SK-N-SH treated with all-trans-retinoic acid at 6 μM for 48 hours (cell line): ENCODE data around the gene TMEM91.

Source experiments
- ATAC-seq: fragments of 200-7000 bp; cut with Tn5 transposase; 3 replicates; pipeline ENCODE4 v1.9.1; 2020; ENCODE audit warnings: mild to moderate bottlenecking, moderate library complexity
- ARNTL ChIP-seq: fragments of 450-650 bp; formaldehyde crosslinking; IDR thresholded peaks from 2 replicates; pipeline ENCODE4 v1.5.0; 2020; ENCODE audit warnings: low read depth, mild to moderate bottlenecking, moderate library complexity, borderline replicate concordance
- BACH2 ChIP-seq: fragments of 250-450 bp; sonication (Bioruptor Pico); IDR thresholded peaks from 2 replicates; pipeline ENCODE4 v1.9.0; 2021; ENCODE audit warnings: mild to moderate bottlenecking, borderline replicate concordance
- CSDC2 ChIP-seq: fragments of 250-450 bp; sonication (Bioruptor Pico); IDR thresholded peaks from 2 replicates; pipeline ENCODE4 v1.5.0; 2020; ENCODE audit warnings: mild to moderate bottlenecking, moderate library complexity
- ESRRG ChIP-seq: fragments of 250-450 bp; sonication (Bioruptor Pico); IDR thresholded peaks from 2 replicates; pipeline ENCODE4 v1.6.1; 2021; ENCODE audit warnings: mild to moderate bottlenecking
- GLIS3 ChIP-seq: fragments of 250-450 bp; sonication (Bioruptor Pico); IDR thresholded peaks from 2 replicates; pipeline ENCODE4 v1.5.0; 2020; ENCODE audit warnings: mild to moderate bottlenecking, moderate library complexity
- ISL1 ChIP-seq: fragments of 250-450 bp; sonication (Bioruptor Pico); IDR thresholded peaks from 2 replicates; pipeline ENCODE4 v2.1.2; 2022; ENCODE audit warnings: mild to moderate bottlenecking, moderate library complexity
- OSR1 ChIP-seq: fragments of 250-450 bp; sonication (Bioruptor Pico); IDR thresholded peaks from 2 replicates; pipeline ENCODE4 v1.8.0; 2022; ENCODE audit warnings: moderate library complexity, mild to moderate bottlenecking, inconsistent platforms
- PATZ1 ChIP-seq: fragments of 250-450 bp; sonication (Bioruptor Pico); IDR thresholded peaks from 2 replicates; pipeline ENCODE4 v1.8.0; 2020; ENCODE audit warnings: mild to moderate bottlenecking, moderate library complexity, borderline replicate concordance
- POU6F1 ChIP-seq: fragments of 250-450 bp; sonication (Bioruptor Pico); IDR thresholded peaks from 2 replicates; pipeline ENCODE4 v1.8.0; 2021; ENCODE audit warnings: low read depth, mild to moderate bottlenecking, moderate library complexity, borderline replicate concordance
- PPARA ChIP-seq: fragments of 250-450 bp; sonication (Bioruptor Pico); IDR thresholded peaks from 2 replicates; pipeline ENCODE4 v1.5.0; 2020; ENCODE audit warnings: mild to moderate bottlenecking, borderline replicate concordance
- RARB ChIP-seq: fragments of 250-450 bp; sonication (Bioruptor Pico); IDR thresholded peaks from 2 replicates; pipeline ENCODE4 v1.8.0; 2021; ENCODE audit warnings: mild to moderate bottlenecking, moderate library complexity
- SNAI2 ChIP-seq: fragments of 250-450 bp; sonication (Bioruptor Pico); IDR thresholded peaks from 2 replicates; pipeline ENCODE4 v1.5.0; 2020; ENCODE audit warnings: mild to moderate bottlenecking, moderate library complexity
- TCF4 ChIP-seq: fragments of 250-450 bp; sonication (Bioruptor Pico); IDR thresholded peaks from 2 replicates; pipeline ENCODE4 v1.8.0; 2021; ENCODE audit warnings: mild to moderate bottlenecking, moderate library complexity, borderline replicate concordance
- TOX ChIP-seq: fragments of 250-450 bp; sonication (Bioruptor Pico); IDR thresholded peaks from 2 replicates; pipeline ENCODE4 v1.8.0; 2021; ENCODE audit warnings: mild to moderate bottlenecking, moderate library complexity, borderline replicate concordance
- TSHZ2 ChIP-seq: fragments of 250-450 bp; sonication (Bioruptor Pico); IDR thresholded peaks from 2 replicates; pipeline ENCODE4 v1.5.0; 2020; ENCODE audit warnings: mild to moderate bottlenecking, moderate library complexity
- ZC3H10 ChIP-seq: fragments of 250-450 bp; sonication (Bioruptor Pico); IDR thresholded peaks from 2 replicates; pipeline ENCODE4 v1.5.1; 2021; ENCODE audit warnings: mild to moderate bottlenecking, moderate library complexity
- ZFP3 ChIP-seq: fragments of 250-450 bp; sonication (Bioruptor Pico); IDR thresholded peaks from 2 replicates; pipeline ENCODE4 v1.5.0; 2020; ENCODE audit warnings: mild to moderate bottlenecking, moderate library complexity
- ZFP30 ChIP-seq: fragments of 450-650 bp; formaldehyde crosslinking; IDR thresholded peaks from 2 replicates; pipeline ENCODE4 v1.5.0; 2022; ENCODE audit warnings: mild to moderate bottlenecking, moderate library complexity
- ZNF565 ChIP-seq: fragments of 450-650 bp; formaldehyde crosslinking; conservative IDR thresholded peaks from 2 replicates; pipeline ENCODE4 v1.5.0; 2020; ENCODE audit warnings: low read depth, mild to moderate bottlenecking, moderate library complexity
- ZNF70 ChIP-seq: fragments of 450-650 bp; formaldehyde crosslinking; IDR thresholded peaks from 2 replicates; pipeline ENCODE4 v1.5.0; 2020; ENCODE audit warnings: mild to moderate bottlenecking, moderate library complexity
- ZNF8 ChIP-seq: fragments of 450-650 bp; formaldehyde crosslinking; IDR thresholded peaks from 2 replicates; pipeline ENCODE4 v1.5.0; 2020; ENCODE audit warnings: mild to moderate bottlenecking, moderate library complexity
- TF ChIP-seq, protein P1 (sequence below): fragments of 250-450 bp; sonication (Bioruptor Pico); IDR thresholded peaks from 2 replicates; pipeline ENCODE4 v1.5.1; 2021; ENCODE audit warnings: mild to moderate bottlenecking, moderate library complexity

Gene TMEM91

GRCh38 chr19:41391618-41392017 is 15.3 kb downstream of the TMEM91 start:
- TF ChIP-seq, protein P1, sequence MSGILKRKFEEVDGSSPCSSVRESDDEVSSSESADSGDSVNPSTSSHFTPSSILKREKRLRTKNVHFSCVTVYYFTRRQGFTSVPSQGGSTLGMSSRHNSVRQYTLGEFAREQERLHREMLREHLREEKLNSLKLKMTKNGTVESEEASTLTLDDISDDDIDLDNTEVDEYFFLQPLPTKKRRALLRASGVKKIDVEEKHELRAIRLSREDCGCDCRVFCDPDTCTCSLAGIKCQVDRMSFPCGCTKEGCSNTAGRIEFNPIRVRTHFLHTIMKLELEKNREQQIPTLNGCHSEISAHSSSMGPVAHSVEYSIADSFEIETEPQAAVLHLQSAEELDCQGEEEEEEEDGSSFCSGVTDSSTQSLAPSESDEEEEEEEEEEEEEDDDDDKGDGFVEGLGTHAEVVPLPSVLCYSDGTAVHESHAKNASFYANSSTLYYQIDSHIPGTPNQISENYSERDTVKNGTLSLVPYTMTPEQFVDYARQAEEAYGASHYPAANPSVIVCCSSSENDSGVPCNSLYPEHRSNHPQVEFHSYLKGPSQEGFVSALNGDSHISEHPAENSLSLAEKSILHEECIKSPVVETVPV = no peak
- TF ChIP-seq CSDC2 (CRISPR knock-in tag) (no peak), TOX (CRISPR knock-in tag) (no peak), ZNF565 (CRISPR knock-in tag) (no peak), ZFP30 (no peak), ZNF8 (CRISPR knock-in tag) (no peak), POU6F1 (CRISPR knock-in tag) (no peak), ARNTL (CRISPR knock-in tag) (no peak), RARB (CRISPR knock-in tag) (no peak), OSR1 (CRISPR knock-in tag) (no peak)
- ATAC-seq = no peak

- no peak for TF ChIP-seq TSHZ2 (CRISPR knock-in tag)
- no peak for TF ChIP-seq PPARA
- TF ChIP-seq TOX (CRISPR knock-in tag) = no peak
- TF ChIP-seq ISL1 (CRISPR knock-in tag) = no peak
- TF ChIP-seq TCF4 (CRISPR knock-in tag) = no peak
- TF ChIP-seq POU6F1 (CRISPR knock-in tag) = no peak
- no peak for TF ChIP-seq ESRRG
- TF ChIP-seq CSDC2 (CRISPR knock-in tag) = no peak
- TF ChIP-seq GLIS3 (CRISPR knock-in tag) = no peak
- no peak for TF ChIP-seq ZFP3
- TF ChIP-seq SNAI2 = no peak
- no peak for TF ChIP-seq ZC3H10 (CRISPR knock-in tag)
- no peak for TF ChIP-seq ZNF70 (CRISPR knock-in tag)
- TF ChIP-seq OSR1 (CRISPR knock-in tag) = no peak
- no peak for TF ChIP-seq ARNTL (CRISPR knock-in tag)
Measured at GRCh38 chr19:41392775-41393174, 16.4 kb downstream of the TMEM91 start.

DNA sequence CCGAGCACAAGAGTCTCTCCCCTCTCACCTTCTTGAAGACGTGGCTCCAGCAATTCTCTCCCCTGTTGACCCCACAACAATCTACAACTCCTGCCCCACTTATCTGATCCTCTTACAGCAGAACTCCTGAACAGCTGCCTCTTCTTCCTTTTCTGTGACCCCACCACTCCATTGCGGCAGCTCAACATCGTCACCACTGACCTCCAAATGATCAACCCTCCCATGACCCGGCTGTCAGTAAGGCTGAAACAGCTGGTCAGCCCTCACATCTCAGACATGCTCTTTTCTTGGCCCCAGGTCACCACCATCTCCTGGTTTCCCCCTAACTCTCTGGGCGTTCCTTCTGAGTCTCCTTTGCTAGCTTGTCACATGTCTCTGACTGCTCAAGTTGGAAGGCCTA is 19.0 kb downstream of the TMEM91 start:
- ATAC-seq = no peak
- no peak for TF ChIP-seq PPARA
- no peak for TF ChIP-seq ARNTL (CRISPR knock-in tag)
- no peak for TF ChIP-seq ZNF8 (CRISPR knock-in tag)
- TF ChIP-seq TSHZ2 (CRISPR knock-in tag) = no peak
- no peak for TF ChIP-seq ZFP3
- no peak for TF ChIP-seq OSR1 (CRISPR knock-in tag)
- no peak for TF ChIP-seq BACH2 (CRISPR knock-in tag)
- TF ChIP-seq PATZ1 (CRISPR knock-in tag) = no peak
- no peak for TF ChIP-seq ZC3H10 (CRISPR knock-in tag)
- no peak for TF ChIP-seq CSDC2 (CRISPR knock-in tag)
- TF ChIP-seq TCF4 (CRISPR knock-in tag) = no peak
- no peak for TF ChIP-seq RARB (CRISPR knock-in tag)
- no peak for TF ChIP-seq ZFP30
- TF ChIP-seq, protein P1 = no peak
- TF ChIP-seq ISL1 (CRISPR knock-in tag) = no peak

More at GRCh38 chr19:41392775-41393174, 16.4 kb downstream of the TMEM91 start:
- no peak for ATAC-seq
